GM21786 (cell line): Measurements from ENCODE around the gene C18orf32.
A peak's percentile ranks its signal among the peaks of the same experiment; 100 is the strongest.
"Not testable (repeated sequence)": the region's sequence is repeated elsewhere in the genome, so short reads cannot be mapped to it uniquely, and the experiment has no call there.

Experiments used
- ATAC-seq: cut with Tn5 transposase; IDR thresholded peaks from one replicate; pipeline ENCODE4 v1.9.1; 2021; ENCODE audit not compliant: unreplicated experiment

C18orf32 gene

DNA sequence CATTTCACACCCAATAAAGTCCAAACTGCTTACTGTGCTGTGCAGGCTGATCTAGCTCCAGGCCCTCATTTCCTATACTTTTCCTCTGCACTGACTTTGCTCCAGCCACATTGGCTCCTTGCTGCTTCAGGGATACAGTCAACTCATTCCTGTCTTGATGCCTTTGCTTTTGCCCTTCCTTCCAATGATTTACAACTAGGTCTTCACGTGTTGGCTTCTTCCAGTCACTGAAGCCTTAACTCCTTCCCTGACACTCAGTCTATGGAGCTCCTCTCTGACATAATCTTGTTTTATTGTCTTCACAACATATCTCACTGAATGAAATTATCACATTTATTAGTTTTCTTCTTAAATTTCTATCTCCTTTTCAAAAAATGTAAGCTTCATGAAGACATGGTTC, 16.9 kb upstream of the C18orf32 start:
- no peak for ATAC-seq

DNA sequence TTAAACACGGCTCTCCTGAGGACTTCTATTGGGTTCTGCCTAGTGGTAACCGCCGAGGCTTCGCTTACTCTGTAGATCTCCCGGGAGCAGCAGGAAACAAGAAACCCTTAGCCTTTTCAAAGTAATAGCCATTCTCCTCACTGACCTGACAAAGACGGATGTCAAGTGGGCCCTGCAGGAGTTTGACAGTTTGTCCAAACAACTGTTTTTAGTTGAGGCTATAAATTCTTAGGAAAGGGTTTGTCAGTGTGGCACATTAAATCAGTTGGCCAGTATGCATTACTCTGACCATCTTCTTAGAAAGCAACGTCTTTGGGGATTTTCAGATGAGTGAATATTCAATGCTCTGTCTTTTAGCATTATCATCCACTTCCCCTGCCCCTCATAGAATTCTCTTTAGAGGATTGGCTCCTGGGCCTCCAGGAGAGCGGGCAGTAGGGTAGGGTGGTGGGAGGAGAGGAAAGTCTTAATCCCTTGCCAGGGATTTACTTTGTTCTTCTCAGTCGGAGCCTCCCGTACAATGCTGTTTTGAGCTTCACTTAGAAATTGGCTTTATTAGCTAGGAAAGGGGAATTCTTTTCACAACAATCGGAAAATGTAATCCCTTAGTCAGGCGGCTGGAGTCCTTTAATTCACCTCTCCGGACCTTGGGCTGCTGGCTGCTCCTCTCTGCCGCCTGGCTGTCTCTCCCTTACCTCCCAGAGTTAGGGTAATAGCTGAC, 13.3 kb upstream of the C18orf32 start:
- no peak for ATAC-seq

DNA sequence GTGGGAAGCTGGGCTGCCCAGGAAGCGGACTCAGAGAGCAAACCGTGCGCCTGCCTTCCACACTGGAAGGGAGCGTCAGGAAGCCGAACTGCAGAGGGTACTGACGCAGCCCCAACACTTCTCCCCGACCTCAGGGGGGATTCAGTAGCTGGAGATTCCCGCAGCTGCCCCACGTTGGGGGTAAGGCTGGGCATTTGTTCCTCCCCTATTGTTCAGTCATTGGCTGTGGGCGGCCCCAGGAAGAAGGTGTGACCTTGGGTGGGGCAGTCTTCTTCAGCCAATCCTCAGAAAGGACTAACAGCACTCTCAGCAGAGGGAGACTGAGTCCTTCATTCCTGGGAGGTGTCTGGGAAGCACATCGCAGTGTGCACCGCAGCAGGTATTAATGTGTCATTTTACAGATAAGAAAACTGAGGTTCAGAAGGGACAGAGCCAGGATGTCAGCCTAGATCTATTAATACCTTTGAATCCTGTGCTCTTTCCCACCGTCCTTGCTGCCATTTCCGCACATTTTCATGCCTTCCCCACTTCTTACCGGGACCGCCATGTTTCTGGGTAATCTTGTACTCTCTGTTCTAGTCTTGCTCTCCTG, 12.1 kb upstream of the C18orf32 start:
- no peak for ATAC-seq

DNA sequence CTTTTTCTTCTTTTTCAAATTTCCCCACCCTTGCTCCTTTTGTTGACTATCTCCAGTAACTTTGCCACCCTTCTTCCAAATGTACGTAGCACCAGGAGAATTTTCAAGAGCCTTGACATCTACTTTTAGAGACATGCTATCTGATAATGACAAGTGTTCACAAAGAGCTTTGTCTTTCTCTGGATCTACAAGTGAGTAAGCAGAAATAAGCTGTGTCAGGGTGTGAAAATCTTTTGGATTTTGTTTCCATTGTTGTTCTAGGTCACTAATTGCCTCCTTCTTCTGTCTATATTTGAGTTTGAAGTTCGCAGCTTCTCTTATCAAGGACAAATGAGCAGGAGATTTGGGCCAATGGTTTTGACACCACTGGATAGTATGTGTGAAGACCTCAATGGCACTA, 8.4 kb upstream of the C18orf32 start:
- no peak for ATAC-seq

DNA sequence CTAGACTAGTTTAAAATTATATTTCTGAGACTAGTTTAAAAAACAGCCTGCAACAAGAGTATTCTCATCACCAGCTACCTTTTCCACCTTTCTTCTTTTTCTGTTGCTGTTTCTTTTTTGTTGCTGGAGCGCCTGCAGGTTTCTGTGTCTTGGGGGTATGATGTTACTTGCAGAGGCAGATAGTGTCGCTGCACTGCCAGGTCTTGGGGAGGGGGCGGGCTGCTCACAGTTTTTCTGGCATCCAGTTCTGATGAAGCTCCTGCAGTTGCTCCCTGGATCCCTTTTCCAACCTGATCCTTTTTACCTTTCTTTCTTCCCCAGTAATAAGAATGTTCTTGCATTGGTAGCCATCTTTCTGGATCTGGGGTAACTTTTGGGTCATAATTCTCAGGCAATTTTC, 8.0 kb upstream of the C18orf32 start:
- ATAC-seq = no peak

DNA sequence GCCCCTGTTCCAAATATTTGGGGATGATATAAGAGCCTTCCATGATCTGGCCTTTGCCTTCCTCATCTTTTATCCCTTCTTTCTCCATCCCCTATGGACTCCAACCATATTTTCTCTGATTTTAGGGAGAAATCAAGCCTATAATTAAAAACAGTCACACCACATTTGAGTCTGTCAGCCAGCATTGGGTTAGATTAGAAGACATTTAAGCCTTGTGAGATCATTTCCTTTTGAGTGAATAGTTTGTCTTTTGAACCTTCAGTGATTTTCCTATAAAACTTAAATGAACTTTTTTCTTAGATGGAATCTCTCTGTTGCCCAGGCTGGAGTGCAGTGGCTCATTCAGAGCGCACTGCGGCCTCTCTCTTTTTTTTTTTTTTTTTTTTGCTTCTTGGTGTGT, 7.6 kb upstream of the C18orf32 start:
- no peak for ATAC-seq

DNA sequence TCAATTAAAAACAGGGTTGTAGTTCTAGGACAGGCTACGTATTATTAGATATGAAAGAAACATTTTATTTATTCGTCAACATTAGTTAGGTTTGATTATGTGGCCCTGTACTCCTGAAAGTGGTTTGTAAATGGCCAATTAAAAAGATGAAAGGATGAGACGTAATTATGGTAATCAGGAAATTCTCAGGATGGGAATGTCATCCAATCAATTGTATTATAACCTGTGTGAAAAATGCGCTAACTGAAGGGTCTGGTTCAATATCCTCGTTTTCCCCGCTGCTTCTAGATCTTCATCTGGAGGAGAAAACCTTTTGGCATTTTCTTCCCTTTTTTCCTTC, 5.6 kb upstream of the C18orf32 start:
- ATAC-seq = no peak

DNA sequence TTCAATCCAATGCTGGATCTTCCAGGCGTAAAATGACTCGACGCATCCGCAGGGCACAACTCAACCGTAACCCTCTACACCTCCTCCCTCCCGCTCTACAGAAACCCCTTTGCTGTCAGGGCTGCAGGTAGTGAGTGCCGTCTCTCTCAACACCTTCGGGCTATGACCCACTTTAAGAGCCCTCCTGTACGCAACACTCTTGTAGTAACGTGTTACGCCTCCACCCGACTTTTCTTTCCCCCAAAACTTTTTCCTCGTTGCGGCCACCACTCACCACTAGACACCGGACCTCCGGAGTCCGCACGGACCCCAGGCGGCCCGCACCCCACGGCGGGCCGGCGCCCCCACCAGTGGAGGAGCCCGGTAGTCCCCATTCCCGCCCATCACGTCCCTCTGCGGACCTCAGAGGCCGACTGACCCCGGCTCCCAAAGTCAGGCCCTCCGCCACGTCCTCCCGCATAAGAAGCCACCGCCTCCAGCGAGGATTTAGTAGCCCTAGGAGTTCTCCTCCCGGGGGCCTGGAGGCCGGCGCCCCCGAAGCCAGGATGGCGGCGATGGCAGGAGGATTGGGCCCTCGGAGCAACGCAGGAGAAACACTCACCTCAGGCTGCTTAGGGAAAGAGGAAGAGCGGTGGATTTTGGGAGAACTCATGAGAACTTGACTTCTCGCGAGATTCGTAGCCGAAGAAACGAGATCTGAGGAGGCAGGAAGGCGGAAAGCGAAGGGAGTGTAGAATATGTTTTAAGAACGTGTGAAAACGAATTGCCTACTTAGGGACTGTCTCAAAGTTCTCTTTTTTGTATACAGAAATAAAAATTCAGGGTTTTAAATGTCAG, 5.0 kb upstream of the C18orf32 start, which contains the start of gene RPL17:
RPL17 (minus strand) TSS at position 609 of the 837 bp plus-strand sequence.
- ATAC-seq = peak; percentile 74

DNA sequence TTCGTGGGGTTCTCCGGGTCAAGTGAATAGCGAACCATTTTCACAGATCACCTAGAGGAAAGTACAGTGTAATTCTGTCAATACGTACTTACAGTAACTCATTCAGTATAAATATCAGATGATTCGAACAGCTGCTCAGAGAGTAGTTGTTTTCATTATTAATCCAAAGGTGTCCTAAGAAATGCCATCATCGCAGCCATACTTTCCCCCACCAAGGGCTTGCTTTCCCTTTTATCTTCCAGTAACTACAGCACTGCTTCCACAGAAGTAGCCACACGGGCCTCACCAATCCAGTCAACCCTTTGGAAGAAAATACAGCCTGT, 4.5 kb upstream of the C18orf32 start:
- no peak for ATAC-seq

DNA sequence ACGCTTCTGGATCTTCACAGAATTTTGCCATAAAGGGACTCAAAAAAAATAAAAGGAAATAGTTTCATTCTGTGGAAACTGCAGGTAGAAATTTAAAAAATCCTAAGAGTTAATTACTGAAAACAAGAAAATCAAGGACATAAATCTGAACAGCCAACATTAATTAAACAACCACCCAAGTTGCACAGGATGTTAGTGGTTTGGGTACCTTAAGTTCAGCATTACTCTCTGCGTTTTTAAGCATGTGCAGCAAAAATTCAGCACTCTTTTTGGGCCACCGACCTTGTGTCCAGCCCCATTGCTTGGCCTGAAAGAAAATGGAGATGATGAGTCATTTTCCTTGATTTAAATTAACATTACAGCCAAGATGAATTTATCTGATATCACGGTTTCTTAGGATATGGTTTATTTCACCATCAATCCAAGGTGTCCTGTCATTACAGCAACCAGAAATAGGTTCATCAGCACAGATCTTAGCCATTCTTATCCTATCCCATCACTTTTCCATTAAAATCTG, 3.3 kb upstream of the C18orf32 start:
- no peak for ATAC-seq

DNA sequence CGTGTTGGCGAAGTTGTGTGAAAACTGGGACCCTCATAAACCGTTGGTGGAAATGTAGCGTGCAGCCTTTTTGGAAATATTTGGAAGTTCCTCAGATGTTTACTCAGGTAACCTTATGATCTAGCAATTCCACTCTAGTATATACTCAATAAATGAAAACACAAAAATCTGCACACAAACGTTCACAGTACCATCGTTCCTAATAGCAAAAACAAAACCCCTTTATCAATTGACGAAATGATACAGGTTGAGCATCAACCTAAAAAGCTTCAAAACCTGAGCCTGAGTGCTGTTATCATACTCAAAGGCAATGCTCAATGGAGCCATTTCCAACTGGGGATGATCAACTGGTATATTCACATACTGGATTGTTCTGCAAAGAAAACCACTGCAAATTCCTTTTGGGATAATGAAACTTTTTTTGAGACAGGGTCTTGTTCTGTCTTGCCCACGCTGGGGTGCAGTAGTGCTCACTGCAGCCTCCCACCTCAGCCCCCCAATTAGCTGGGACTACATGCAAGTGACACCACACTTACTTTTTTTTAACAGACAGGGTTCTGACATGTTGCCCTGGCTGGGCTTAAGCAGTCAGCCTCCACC, 777 bp upstream of the C18orf32 start:
- no peak for ATAC-seq

DNA sequence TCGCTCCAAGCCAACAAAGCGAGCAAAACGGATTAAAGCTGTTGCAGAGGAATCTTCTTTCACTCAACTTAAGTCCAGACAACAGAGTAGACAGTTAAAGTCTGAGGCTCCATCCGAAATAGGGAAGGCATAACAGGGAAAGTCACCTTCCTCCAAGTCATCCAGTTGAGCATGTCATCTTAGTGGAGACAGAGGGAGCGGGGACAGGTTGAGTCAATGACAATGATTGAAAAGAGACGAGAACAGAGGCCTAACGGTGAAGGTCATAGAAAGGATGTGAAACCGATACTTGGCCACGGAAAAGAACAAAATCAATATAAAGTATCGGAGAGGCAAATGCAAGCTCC, 455 bp downstream of the C18orf32 start:
- no peak for ATAC-seq

DNA sequence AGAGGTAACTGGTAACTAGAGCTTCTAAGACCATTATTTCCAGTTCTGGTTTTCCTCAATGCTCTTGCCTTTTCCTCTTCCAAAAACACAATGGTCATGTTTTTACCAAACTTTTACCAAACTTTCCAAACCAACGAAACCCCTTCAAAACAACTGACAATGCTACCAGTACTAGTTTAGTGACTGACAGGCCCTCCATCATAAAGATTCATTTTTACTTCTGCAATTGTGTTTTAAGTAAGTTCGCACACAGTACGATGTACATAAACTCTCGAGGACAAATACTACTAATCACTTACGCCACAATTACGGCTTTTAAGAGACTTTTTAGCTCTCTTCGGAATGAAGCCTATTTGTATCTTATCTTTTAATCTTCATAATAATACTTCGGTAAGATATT, 900 bp downstream of the C18orf32 start:
- no peak for ATAC-seq

DNA sequence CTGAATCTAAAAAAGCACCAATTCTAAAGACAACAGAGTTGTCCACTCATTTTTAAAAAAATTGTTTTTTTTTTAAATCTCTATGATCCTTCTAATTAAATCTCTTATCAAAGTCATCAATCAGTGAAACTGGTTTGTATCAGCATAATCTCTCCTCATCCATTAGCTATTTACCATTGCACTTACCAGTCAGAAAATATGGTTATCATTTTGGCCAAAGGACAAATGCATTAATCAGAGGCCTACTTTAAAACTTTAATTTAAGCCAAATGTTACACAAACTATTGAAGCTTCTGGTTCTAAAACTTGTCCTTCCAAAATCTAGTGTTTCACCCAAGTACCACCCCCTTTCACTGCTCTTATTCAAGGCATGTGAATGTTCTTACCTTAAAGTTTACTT, 3.8 kb downstream of the C18orf32 start:
- ATAC-seq = no peak

DNA sequence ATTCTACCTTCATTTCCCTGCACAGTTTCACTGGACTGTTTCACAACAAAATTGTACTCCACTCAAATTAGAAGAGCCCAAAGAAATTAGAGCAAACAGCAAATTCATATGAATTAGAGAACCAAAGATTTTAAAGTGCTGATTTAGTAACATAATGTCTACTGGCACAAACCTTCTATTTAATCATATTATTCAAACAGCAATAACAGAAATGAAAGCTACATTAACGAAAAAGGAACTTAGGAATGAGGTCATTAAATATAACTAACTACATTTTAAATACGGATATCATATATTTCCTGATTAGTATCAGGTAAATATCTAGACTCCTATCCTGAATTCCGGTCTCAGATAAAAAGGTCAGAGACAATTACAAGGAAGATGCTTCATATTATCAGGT, 5.1 kb downstream of the C18orf32 start:
- ATAC-seq = no peak

DNA sequence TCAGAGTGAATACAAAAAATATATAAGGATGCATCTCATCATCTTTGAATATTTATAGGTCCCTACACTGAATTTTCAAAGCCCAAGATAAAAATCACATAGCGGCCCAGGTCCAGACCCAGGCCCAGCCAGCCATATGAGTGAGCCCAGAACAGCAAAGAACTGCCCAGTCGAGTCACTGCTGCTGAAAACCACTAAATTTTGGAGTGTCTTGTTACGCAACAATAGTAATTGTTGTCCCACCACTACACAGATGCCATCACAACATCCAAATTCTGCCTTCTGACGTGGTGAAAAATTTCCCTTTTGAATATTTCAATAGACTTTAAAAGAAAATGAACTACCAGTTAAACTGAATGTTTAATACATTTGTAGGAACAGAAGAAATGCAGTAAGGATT, 5.7 kb downstream of the C18orf32 start:
- ATAC-seq = no peak

DNA sequence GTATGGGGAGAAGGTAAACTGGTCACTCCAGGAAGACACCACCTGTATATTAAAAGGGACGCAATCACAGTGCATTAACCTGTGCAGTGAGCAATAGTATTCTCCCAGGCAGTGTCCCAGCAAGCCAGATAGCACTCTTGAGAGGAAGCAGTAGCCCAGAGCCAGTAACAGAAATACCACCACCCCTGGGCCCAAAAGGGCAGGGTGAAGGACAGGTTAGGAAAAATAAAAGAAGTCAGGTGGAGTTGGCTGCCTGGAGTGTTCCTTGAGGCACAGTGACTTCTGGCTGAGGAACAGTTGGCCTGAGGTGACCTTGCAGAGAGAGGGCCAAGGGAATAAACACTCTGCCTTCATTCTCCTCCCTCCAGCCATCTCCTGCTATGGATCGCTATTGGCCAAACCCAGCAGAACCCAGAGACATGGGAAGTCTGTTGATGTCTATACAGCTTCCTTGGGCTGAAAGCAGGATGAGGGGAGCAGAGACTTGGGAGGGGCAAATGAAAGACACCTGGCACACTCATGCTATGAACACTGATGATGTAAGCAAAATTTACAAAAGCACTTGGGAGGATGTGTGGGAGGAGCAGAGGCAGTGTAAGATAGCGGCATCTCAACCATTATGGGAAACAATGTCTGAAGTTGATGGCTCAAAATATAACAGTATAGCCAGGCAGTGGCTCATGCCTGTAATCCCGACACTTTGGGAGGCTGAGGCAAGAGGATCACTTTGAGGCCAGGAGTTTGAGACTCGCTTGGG, 7.5 kb downstream of the C18orf32 start:
- no peak for ATAC-seq

DNA sequence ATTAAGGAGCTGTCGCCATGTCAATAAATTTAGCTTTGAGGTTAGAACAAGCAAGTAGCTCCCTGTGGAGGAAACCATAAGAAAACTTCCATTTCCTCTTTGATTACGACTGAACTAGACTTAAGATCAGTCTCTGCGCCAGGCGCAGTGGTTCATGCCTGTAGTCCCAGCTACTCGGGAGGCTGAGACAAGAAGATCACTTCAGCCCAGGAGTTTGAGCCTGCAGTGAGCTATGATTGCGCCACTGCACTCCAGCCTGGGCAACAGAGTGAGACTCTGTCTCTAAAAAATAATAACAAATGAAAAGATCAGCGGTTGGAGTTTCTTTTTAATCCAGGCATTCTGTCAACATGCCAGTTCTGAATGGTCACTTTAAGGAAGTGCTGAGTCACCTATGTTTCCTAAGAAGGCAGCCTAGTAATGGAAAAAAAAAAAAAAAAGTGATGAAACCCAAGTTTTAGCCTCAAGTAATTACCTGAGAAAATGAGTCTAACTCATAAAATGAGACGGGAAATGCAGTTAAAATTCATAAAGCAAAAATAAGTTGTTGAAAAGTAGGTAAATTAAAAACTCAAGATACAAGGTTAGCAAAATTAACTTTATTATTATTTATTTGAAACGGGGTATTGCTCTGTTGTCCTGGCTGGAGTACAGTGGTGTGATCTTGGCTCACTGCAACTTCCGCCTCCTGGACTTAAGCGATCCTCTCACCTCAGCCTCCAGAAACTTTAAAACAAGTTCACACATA, 10.2 kb downstream of the C18orf32 start:
- ATAC-seq = no peak

DNA sequence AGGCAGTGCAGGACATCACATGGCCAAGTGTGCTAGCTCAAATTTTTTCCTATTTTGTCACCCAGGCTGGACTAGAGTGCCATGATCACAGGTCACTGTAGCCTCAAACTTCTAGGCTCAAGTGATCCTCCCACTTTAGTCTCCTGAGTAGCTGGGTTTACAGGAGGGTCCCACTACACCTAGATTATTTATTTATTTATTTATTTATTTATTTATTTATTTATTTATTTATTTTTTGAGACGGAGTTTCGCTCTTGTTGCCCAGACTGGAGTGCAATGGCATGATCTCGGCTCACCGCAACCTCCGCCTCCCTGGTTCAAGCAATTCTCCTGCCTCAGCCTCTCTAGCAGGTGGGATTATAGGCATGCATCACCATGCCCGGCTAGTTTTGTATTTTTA, 12.1 kb downstream of the C18orf32 start:
- ATAC-seq = not testable (repeated sequence)

DNA sequence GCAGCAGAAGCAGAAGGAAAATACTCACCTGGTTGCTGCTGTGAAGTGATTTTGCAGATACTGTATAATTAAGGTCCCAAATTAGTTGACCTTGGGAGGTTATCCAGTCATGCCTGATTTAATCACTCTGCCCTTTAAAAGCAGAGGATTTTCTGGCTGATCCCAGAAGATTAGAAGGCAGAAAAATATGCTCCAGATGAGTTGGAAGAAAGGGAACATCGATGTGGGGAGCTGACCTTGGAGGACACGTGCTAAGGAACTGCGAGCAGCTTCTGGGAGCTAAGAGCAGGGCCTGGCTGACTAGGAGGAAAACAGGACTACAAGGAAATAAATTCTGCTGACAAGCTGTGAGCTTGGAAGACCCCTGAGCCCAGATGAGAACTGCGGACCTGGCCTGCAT, 13.3 kb downstream of the C18orf32 start:
- no peak for ATAC-seq
